CD14-positive monocyte (primary cell): ENCODE results near the gene IL17C. TPM values are rescaled to one million over a fixed set of nuclear protein-coding genes. Genes with fewer than 3 reads are reported as not detected.

ENCODE experiments used
- DNase-seq, 3 donors: peaks; one replicate each; pipeline ENCODE4 v3.0.0-alpha.2; 2011 to 2022
- H2AFZ ChIP-seq: 2 replicates; pipeline ENCODE4 v1.6.0; 2012; ENCODE audit warnings: mild to moderate bottlenecking, low read depth, low read length, inconsistent platforms; ENCODE audit not compliant: insufficient read depth, poor library complexity, severe bottlenecking
- H3K27ac ChIP-seq, 2 donors: 1 replicate in 1 of 2; 2 replicates in 1 of 2; pipeline ENCODE4 v1.5.1; 2012 to 2013; ENCODE audit warnings: low read length in 2 of 2, control low read depth in 1 of 2, inconsistent platforms in 1 of 2, low read depth in 1 of 2, mild to moderate bottlenecking in 1 of 2
- H3K27me3 ChIP-seq, 2 donors: one replicate each; pipeline versions ENCODE4 v1.6.0 to v1.6.1; 2011 to 2013; ENCODE audit warnings: low read length in 2 of 2; ENCODE audit not compliant: control insufficient read depth in 2 of 2, insufficient read depth in 2 of 2
- H3K36me3 ChIP-seq, 2 donors: replicated peaks in 1 of 2; 1 replicate in 1 of 2; 2 replicates in 1 of 2; pipeline versions ENCODE4 v1.5.1 to v1.6.1; 2012 to 2013; ENCODE audit warnings: low read length in 2 of 2, control low read depth in 1 of 2, inconsistent platforms in 1 of 2, mild to moderate bottlenecking in 1 of 2; ENCODE audit not compliant: insufficient read depth in 2 of 2, control insufficient read depth in 1 of 2
- H3K4me1 ChIP-seq, 2 donors: 1 replicate in 1 of 2; 2 replicates in 1 of 2; pipeline versions ENCODE4 v1.5.1 to v1.6.1; 2012 to 2013; ENCODE audit warnings: low read length in 2 of 2, control low read depth in 1 of 2, inconsistent platforms in 1 of 2, mild to moderate bottlenecking in 1 of 2, moderate library complexity in 1 of 2; ENCODE audit not compliant: insufficient read depth in 2 of 2, control insufficient read depth in 1 of 2
- H3K4me2 ChIP-seq: replicated peaks from 2 replicates; pipeline ENCODE3; 2012; ENCODE audit warnings: low read length, moderate library complexity, mild to moderate bottlenecking; ENCODE audit not compliant: poor library complexity, severe bottlenecking; ENCODE audit errors: extremely low read depth
- H3K4me3 ChIP-seq, 3 experiments: fragments of 200-600 bp in 1 of 3; sonication (generic) in 1 of 3; replicated peaks in 1 of 3; 1 replicate in 2 of 3; 2 replicates in 1 of 3; pipeline ENCODE4 v1.5.1; 2011 to 2013; ENCODE audit warnings: low read length in 3 of 3, mild to moderate bottlenecking in 3 of 3, control low read depth in 2 of 3, low read depth in 2 of 3, inconsistent platforms in 1 of 3, moderate library complexity in 1 of 3
- H3K79me2 ChIP-seq: 2 replicates; pipeline ENCODE4 v1.6.0; 2012; ENCODE audit warnings: mild to moderate bottlenecking, control low read depth, inconsistent platforms, low read length, moderate library complexity; ENCODE audit not compliant: insufficient read depth
- H3K9ac ChIP-seq: 2 replicates; pipeline ENCODE4 v1.6.0; 2017; ENCODE audit warnings: low read length, mild to moderate bottlenecking; ENCODE audit not compliant: insufficient read depth, poor library complexity, severe bottlenecking
- H3K9me3 ChIP-seq, 2 donors: replicated peaks in 1 of 2; 1 replicate in 1 of 2; 2 replicates in 1 of 2; pipeline versions ENCODE4 v1.5.1 to v1.6.1; 2012 to 2013; ENCODE audit warnings: low read length in 2 of 2, control low read depth in 1 of 2; ENCODE audit not compliant: control insufficient read depth in 1 of 2, insufficient read depth in 1 of 2
- H4K20me1 ChIP-seq: 2 replicates; pipeline ENCODE4 v1.6.0; 2012; ENCODE audit warnings: mild to moderate bottlenecking, low read length, control low read depth, moderate library complexity; ENCODE audit not compliant: insufficient read depth
- H3K27ac Mint-ChIP-seq, 7 donors: one replicate each; pipeline ENCODE4 v1.8.0; 2020; ENCODE audit warnings: mild to moderate bottlenecking in 7 of 7, mixed read lengths in 7 of 7, moderate library complexity in 6 of 7, inconsistent platforms in 2 of 7
- H3K27me3 Mint-ChIP-seq, 3 donors: one replicate each; pipeline ENCODE4 v1.8.0; 2021 to 2022; ENCODE audit warnings: low read depth in 3 of 3, mild to moderate bottlenecking in 3 of 3, mixed read lengths in 3 of 3, moderate library complexity in 3 of 3, inconsistent platforms in 1 of 3
- H3K36me3 Mint-ChIP-seq, 2 donors: one replicate each; pipeline ENCODE4 v1.8.0; 2020; ENCODE audit warnings: mixed read lengths in 2 of 2, inconsistent platforms in 1 of 2, mild to moderate bottlenecking in 1 of 2
- H3K4me1 Mint-ChIP-seq: one replicate; pipeline ENCODE4 v1.8.0; 2020; ENCODE audit warnings: mild to moderate bottlenecking, mixed read lengths
- H3K4me3 Mint-ChIP-seq, 2 donors: one replicate each; pipeline ENCODE4 v1.8.0; 2020; ENCODE audit warnings: mild to moderate bottlenecking in 2 of 2, mixed read lengths in 2 of 2, moderate library complexity in 1 of 2
- H3K9me3 Mint-ChIP-seq, 7 donors: one replicate each; pipeline ENCODE4 v1.8.0; 2020 to 2022; ENCODE audit warnings: mixed read lengths in 7 of 7, mild to moderate bottlenecking in 6 of 7, moderate library complexity in 6 of 7, inconsistent platforms in 2 of 7
- CTCF ChIP-seq: fragments of 200-600 bp; IDR thresholded peaks from one replicate; pipeline ENCODE4 v1.8.0; 2022; ENCODE audit warnings: antibody characterized with exemption, mild to moderate bottlenecking
- WGBS: methylation state at CpG from one replicate; pipeline ENCODE4 v1.1.5; 2013; ENCODE audit warnings: missing lambda C conversion rate; ENCODE audit not compliant: insufficient coverage; 5-methylcytosine and 5-hydroxymethylcytosine counted together
- intact Hi-C, 2 donors: fragments of 100-400 bp; cut with micrococcal nuclease; formaldehyde crosslinking; loops; one replicate each; pipeline versions ENCODE4 v1.15.0 to v1.15.1; 2023
- polyA plus RNA-seq, 3 donors: library from polyadenylated mRNA; depleted of rRNA in 1 of 3; unstranded in 2 of 3; stranded (reverse) in 1 of 3; fragments of 300-500 nt in 2 of 3; fragments of >200 nt in 1 of 3; fragmentation: Illumina TruSeq in 2 of 3; gene quantifications; 1 replicate in 2 of 3; 2 replicates in 1 of 3; pipeline ENCODE4 v1.2.3, GENCODE V29; 2012 to 2021

IL17C gene
- polyA plus RNA-seq, 3 donors = 0.08 TPM; not detected in 2

- intact Hi-C loops = no loop called here
- no peak overlapping the region for H3K9ac ChIP-seq
Observed at GRCh38 chr16:88672776-88673175, 34.4 kb downstream of the IL17C start.

GRCh38 chr16:88673716-88674379 lies 35.5 kb downstream of the IL17C start:
- Histone ChIP-seq H3K9me3 (no peaks in the 10 kb centered on the region), H3K9ac (no peak overlapping the region), H2AFZ (no peak overlapping the region), H3K36me3 (peaks cover 26 to 33% of the 10 kb centered on the region in 2 donors), H3K79me2 (no peaks in the 10 kb centered on the region), H3K27ac (no peak overlapping the region), H3K4me3 (no peak overlapping the region), H4K20me1 (peaks cover 7% of the 10 kb centered on the region), H3K4me1 (no peaks in the 10 kb centered on the region), H3K27me3 (no peaks in the 10 kb centered on the region), H3K4me2 (no peak overlapping the region)
- no peak for DNase-seq
- Mint-ChIP-seq H3K36me3 (peaks cover 22 to 45% of the 10 kb centered on the region in 2 donors), H3K27ac (peak overlapping the region in 1 of 7 donors; percentile 36), H3K4me1 (no peaks in the 10 kb centered on the region), H3K9me3 (peaks cover 0 to 2% (median 0%) of the 10 kb centered on the region in 7 donors), H3K4me3 (no peak overlapping the region), H3K27me3 (peaks cover 0 to 5% (median 2%) of the 10 kb centered on the region in 3 donors)
- no peak for TF ChIP-seq CTCF
- intact Hi-C loops = no loop called here
- 95% methylated on average over 9 of the region's 19 CpGs for WGBS

More at GRCh38 chr16:88672776-88673175, 34.4 kb downstream of the IL17C start:
- H3K36me3 Mint-ChIP-seq = peaks cover 15 to 40% of the 10 kb centered on the region in 2 donors
- Histone ChIP-seq H3K9me3 (no peaks in the 10 kb centered on the region), H3K36me3 (peaks cover 15 to 22% of the 10 kb centered on the region in 2 donors), H3K4me3 (no peak overlapping the region), H3K79me2 (no peaks in the 10 kb centered on the region), H3K27ac (no peak overlapping the region), H3K4me2 (no peak overlapping the region), H2AFZ (no peak overlapping the region), H3K27me3 (no peaks in the 10 kb centered on the region), H3K4me1 (no peaks in the 10 kb centered on the region), H4K20me1 (peaks cover 7% of the 10 kb centered on the region)
- H3K4me3 Mint-ChIP-seq = no peak overlapping the region
- H3K9me3 Mint-ChIP-seq = peaks cover 0 to 2% (median 0%) of the 10 kb centered on the region in 7 donors
- DNase-seq = no peak
- H3K27me3 Mint-ChIP-seq = peaks cover 0 to 5% (median 2%) of the 10 kb centered on the region in 3 donors
- no peak overlapping the region for H3K27ac Mint-ChIP-seq
- no peak for TF ChIP-seq CTCF
- no peaks in the 10 kb centered on the region for H3K4me1 Mint-ChIP-seq
- WGBS = 71% methylated on average over 10 of the region's 11 CpGs
